Testis (tissue), 3 donors: ENCODE measurements around the gene GRAMD1B. TPM values are rescaled to one million over a fixed set of nuclear protein-coding genes. Genes with fewer than 3 reads are reported as not detected.
"Not testable (repeated sequence)": the region's sequence is repeated elsewhere in the genome, so short reads cannot be mapped to it uniquely, and the experiment has no call there.

Experiments used
- DNase-seq: peaks from one replicate; pipeline ENCODE4 v3.0.0-alpha.2; 2019
- H3K27ac ChIP-seq, 2 donors: fragments of 200-600 bp; sonication (generic); one replicate each; pipeline ENCODE4 v1.5.1; 2019
- H3K27me3 ChIP-seq: fragments of 200-600 bp; sonication (generic); one replicate; pipeline ENCODE4 v1.5.1; 2019
- H3K36me3 ChIP-seq: fragments of 200-600 bp; sonication (generic); one replicate; pipeline ENCODE4 v1.5.1; 2017; ENCODE audit warnings: low read depth; ENCODE audit errors: missing control alignments
- H3K4me1 ChIP-seq: fragments of 200-600 bp; sonication (generic); one replicate; pipeline ENCODE4 v1.5.1; 2019
- H3K4me3 ChIP-seq, 2 donors: fragments of 200-600 bp; sonication (generic); one replicate each; pipeline ENCODE4 v1.5.1; 2017 to 2019
- H3K9me3 ChIP-seq: fragments of 200-600 bp; sonication (generic); one replicate; pipeline ENCODE4 v1.5.1; 2017
- POLR2A ChIP-seq: fragments of 450-650 bp; IDR thresholded peaks from one replicate; pipeline ENCODE4 v1.6.1; 2017; ENCODE audit warnings: antibody characterized with exemption, mild to moderate bottlenecking, moderate library complexity
- WGBS, 2 donors: methylation state at CpG; one replicate each; pipeline ENCODE4 v1.1.5; 2018; 5-methylcytosine and 5-hydroxymethylcytosine counted together
- intact Hi-C: fragments of 100-400 bp; cut with DNase I; formaldehyde crosslinking; loops from one replicate; pipeline ENCODE4 v1.15.1; 2023; ENCODE audit warnings: low total_unique reads
- polyA plus RNA-seq: library from polyadenylated mRNA; stranded (reverse); fragments of 350-450 nt; fragmentation: Illumina TruSeq; extraction: RNeasy Lipid Tissue Mini Kit (QIAGEN cat#74804); gene quantifications from one replicate; pipeline ENCODE4 v1.2.3, GENCODE V29; 2014; ENCODE audit warnings: low read depth, low replicate concordance; ENCODE audit not compliant: insufficient read depth
- total RNA-seq, 2 donors: library from RNA; depleted of rRNA; stranded (reverse); fragments of >200 nt; gene quantifications; one replicate each; pipeline ENCODE4 v1.2.3, GENCODE V29; 2016
- TF ChIP-seq, protein P1 (sequence below), 3 experiments: fragments of 450-650 bp in 2 of 3; fragments of 200-600 bp in 1 of 3; sonication (generic) in 1 of 3; IDR thresholded peaks; one replicate each; pipeline ENCODE4 v1.5.1; 2016 to 2019; ENCODE audit warnings: antibody characterized with exemption in 3 of 3, mild to moderate bottlenecking in 2 of 3, moderate library complexity in 1 of 3

Gene GRAMD1B
- total and polyA plus RNA-seq, 3 donors from 2014 or later, result 48.1 to 78.9 (median 48.9) TPM

DNA sequence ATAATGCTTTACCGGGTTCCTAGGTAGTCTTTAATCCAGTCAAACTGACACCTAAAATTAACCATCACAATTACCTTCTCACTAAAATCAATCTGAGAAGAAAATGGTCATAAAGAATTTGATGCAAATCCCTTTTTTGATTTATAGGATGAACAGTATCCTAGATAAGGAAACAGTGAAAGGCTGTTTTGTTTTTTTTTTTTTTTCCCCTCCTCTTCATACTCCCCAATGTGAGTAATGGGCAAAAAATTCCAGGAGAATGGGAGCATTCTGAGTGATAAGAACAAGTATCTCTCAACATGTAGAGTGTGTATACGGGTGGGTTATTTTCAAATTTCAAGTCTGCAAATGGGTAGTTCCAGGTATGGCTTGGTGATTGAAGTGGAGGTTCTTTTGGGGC lies 28.4 kb downstream of the GRAMD1B start:
- Histone ChIP-seq H3K36me3 (no peaks in the 10 kb centered on the region), H3K27me3 (no peaks in the 10 kb centered on the region), H3K27ac (peak overlapping the region in 1 of 2 donors; percentile 68), H3K4me1 (peaks cover 13% of the 10 kb centered on the region), H3K4me3 (no peak overlapping the region), H3K9me3 (no peaks in the 10 kb centered on the region)
- no peak for TF ChIP-seq POLR2A
- TF ChIP-seq, protein P1, sequence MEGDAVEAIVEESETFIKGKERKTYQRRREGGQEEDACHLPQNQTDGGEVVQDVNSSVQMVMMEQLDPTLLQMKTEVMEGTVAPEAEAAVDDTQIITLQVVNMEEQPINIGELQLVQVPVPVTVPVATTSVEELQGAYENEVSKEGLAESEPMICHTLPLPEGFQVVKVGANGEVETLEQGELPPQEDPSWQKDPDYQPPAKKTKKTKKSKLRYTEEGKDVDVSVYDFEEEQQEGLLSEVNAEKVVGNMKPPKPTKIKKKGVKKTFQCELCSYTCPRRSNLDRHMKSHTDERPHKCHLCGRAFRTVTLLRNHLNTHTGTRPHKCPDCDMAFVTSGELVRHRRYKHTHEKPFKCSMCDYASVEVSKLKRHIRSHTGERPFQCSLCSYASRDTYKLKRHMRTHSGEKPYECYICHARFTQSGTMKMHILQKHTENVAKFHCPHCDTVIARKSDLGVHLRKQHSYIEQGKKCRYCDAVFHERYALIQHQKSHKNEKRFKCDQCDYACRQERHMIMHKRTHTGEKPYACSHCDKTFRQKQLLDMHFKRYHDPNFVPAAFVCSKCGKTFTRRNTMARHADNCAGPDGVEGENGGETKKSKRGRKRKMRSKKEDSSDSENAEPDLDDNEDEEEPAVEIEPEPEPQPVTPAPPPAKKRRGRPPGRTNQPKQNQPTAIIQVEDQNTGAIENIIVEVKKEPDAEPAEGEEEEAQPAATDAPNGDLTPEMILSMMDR (IDR thresholded peaks at IDR 0.05), result no peak
- intact Hi-C loops, result no loop called here
- DNase-seq, result no peak
- 83 to 84% methylated on average over 2 of the region's 2 CpGs for WGBS, 2 donors

DNA sequence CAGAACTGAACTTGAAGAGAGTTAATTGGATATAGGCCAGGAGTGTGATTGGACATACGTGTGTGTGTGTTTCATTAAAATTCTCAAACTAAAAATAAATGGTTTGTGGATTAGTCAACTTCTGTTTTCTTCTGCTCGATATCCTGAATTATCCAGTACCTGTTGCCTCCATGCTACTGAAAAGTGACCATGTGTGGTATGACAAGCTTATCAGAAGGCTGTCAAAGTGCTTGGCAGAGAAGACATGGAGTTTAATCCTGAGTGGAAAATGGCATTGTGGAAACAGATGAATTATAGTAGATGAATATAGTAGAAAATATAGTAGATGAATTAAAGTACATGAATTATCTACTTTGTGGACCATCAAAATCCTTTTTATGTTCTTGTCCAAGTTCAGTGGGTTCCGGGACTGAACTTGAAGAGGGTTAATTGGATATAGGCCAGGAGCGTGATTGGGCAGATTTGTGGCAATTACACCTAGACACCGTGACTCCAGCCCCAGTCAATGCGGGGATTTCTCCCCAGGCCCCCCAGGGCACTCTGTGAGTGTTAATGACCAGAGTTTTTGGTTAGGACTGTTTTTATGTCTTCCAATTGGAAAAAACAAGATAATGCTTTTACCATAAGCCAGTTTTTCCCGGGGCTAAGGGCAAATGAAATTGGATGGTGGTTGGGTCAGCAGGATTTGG lies 30.1 kb downstream of the GRAMD1B start:
- TF ChIP-seq, protein P1 (IDR thresholded peaks at IDR 0.05), result no peak
- TF ChIP-seq POLR2A, result no peak
- H3K9me3 ChIP-seq, result no peaks in the 10 kb centered on the region
- DNase-seq, result no peak
- H3K4me1 ChIP-seq, result peaks cover 13% of the 10 kb centered on the region
- WGBS, 2 donors, result 68 to 76% methylated on average over 7 of the region's 7 CpGs
- no peak overlapping the region for H3K27ac ChIP-seq
- intact Hi-C loops, result no loop called here
- H3K36me3 ChIP-seq, result no peaks in the 10 kb centered on the region
- no peaks in the 10 kb centered on the region for H3K27me3 ChIP-seq
- no peak overlapping the region for H3K4me3 ChIP-seq

DNA sequence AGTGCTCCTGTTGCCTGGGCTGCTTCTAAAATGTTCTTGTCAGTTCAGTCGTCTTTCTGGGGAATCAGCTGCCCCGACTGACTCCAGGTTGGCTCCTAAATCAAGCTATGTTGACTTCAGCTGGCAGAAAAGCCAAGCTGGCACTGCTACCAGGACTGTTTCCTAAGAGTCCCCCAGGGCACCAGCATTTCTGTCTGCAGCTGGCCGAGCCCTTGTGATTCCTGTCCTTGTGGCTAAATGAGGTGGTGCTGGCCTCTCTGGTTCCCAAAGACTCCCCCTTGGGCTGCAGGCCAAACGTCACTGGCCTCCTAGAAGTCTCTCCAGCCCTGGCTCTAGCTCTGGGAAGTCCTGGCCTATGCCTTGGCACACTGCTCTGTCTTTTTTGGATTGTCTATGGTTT lies 31.1 kb downstream of the GRAMD1B start:
- no peaks in the 10 kb centered on the region for H3K9me3 ChIP-seq
- no peak overlapping the region for H3K4me3 ChIP-seq
- peak overlapping the region in 1 of 2 donors; percentile 26 for H3K27ac ChIP-seq
- H3K4me1 ChIP-seq, result peaks cover 13% of the 10 kb centered on the region
- peak; percentile 47 for DNase-seq
- TF ChIP-seq, protein P1 (IDR thresholded peaks at IDR 0.05), result no peak
- TF ChIP-seq POLR2A, result no peak
- no peaks in the 10 kb centered on the region for H3K27me3 ChIP-seq
- no peaks in the 10 kb centered on the region for H3K36me3 ChIP-seq
- 54 to 56% methylated on average over 4 of the region's 4 CpGs for WGBS, 2 donors
- intact Hi-C loops, result no loop called here

DNA sequence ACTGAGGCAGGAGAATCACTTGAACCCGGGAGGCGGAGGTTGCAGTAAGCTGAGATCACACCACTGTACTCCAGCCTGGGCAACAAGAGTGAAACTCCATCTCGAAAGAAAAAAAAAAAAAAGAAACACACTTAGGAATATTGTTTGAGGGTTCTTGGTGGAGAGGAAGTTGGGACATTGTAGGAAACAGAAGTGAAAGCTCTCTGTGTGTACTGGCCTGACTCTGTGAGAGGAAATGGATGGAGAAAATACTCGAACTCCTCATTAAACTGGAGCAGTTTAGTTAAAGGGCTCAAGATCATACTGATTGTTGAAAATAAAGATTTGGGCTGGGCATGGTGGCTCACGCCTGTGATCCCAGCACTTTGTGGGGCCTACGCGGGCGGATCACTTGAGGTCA lies 35.6 kb downstream of the GRAMD1B start:
- intact Hi-C loops, H3K9me3 ChIP-seq, H3K4me3 ChIP-seq, H3K4me1 ChIP-seq, H3K27ac ChIP-seq, H3K36me3 ChIP-seq, H3K27me3 ChIP-seq, DNase-seq: not testable (repeated sequence)
- 85 to 92% methylated on average over 8 of the region's 8 CpGs for WGBS, 2 donors

DNA sequence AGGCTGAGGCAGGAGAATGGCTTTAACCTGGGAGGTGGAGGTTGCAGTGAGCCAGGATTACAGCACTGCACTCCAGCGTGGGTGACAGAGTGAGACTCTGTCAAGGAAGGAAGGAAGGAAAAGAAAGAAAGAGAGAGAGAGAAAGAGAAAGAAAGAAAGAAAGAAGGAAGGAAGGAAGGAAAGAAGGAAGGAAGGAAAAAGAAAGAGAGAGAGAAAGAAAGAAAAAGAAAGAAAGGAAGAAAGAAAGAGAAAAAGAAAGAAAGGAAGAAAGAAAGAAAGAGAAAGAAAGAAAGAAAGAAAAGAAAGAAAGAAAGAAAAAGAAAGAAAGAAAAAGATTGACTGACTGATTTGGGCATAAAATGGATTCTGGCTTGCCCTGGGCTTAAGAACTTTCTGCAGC lies 36.1 kb downstream of the GRAMD1B start:
- intact Hi-C loops, H3K27me3 ChIP-seq, H3K27ac ChIP-seq, H3K36me3 ChIP-seq, DNase-seq, H3K4me1 ChIP-seq, H3K4me3 ChIP-seq, H3K9me3 ChIP-seq: not testable (repeated sequence)
- WGBS, 2 donors, result 80 to 82% methylated on average over 1 of the region's 1 CpG

DNA sequence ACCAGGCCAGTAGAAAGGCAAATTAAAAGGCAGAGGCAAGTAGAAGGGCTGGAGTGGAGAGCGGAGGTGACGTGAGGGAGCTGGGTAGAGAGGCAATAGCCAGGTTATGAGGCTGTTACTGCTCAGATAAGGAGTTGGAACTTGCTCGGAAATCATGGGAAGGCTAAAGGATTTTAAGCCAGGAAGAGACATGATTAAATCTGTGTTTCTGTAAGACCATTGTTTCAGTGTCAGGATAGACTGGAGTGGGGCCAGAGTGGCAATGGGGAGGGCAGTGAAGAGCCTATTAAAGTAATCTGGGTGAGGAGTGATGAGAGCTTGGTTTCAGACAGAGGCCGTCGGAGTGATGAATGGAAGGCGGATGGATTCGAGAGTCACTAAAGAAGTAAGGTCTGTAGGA lies 39.0 kb downstream of the GRAMD1B start:
- WGBS, 2 donors, result 60 to 75% methylated on average over 7 of the region's 7 CpGs

More for the DNA sequence above, 39.0 kb downstream of the GRAMD1B start:
- no peaks in the 10 kb centered on the region for H3K36me3 ChIP-seq
- H3K27me3 ChIP-seq, result no peaks in the 10 kb centered on the region
- peak overlapping the region in 1 of 2 donors; percentile 13 for H3K27ac ChIP-seq
- intact Hi-C loops, result no loop called here
- H3K4me3 ChIP-seq, result no peak overlapping the region
- TF ChIP-seq, protein P1 (IDR thresholded peaks at IDR 0.05), result no peak
- TF ChIP-seq POLR2A, result no peak
- DNase-seq, result peak; percentile 48
- no peaks in the 10 kb centered on the region for H3K9me3 ChIP-seq
- H3K4me1 ChIP-seq, result no peaks in the 10 kb centered on the region
